DMS79 (cell line): Measurements from ENCODE around the gene MT1F.
"Not testable (repeated sequence)": the region's sequence is repeated elsewhere in the genome, so short reads cannot be mapped to it uniquely, and the experiment has no call there.

Experiments used
- DNase-seq: peaks from one replicate; lab custom pipeline; 2025; lab: John Stamatoyannopoulos, UW

Gene MT1F

DNA sequence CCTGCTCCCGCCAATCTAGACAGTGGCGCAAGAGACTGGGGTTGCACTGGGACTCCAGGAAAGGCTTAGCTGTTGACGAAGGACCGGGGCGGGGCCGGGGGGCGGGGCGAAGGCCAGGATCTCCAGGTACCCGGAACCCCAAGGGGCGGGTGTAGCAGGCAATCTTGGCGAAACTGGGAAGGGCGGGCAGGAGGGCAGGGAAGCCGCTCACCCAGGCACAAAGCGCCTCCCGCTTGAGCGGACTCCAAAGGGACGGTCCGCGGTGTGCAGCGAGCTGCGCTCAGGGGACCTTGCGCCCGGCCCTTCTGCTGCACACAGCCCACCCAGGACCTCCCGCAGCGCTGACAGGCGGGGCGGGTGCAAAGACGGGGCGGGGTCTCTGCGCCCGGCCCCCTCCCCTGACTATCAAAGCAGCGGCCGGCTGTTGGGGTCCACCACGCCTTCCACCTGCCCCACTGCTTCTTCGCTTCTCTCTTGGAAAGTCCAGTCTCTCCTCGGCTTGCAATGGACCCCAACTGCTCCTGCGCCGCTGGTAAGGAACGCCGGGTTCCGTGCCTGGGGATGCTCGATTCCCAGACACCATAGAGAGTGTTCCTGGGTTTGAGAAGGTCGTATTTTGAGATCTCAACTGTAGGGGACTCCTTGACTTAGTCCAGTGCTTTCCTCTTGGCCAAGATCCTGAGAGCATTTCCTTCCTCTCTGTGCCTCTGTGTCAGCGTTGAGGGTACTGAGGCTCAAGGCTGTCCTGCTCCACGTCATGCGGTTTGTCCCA lies at the start of gene MT1F:
Gene MT1F (plus strand): TSS at position 405 of the 772 bp plus-strand sequence. CDS start 100 bp downstream, at position 505.
- peak; percentile 34 for DNase-seq

DNA sequence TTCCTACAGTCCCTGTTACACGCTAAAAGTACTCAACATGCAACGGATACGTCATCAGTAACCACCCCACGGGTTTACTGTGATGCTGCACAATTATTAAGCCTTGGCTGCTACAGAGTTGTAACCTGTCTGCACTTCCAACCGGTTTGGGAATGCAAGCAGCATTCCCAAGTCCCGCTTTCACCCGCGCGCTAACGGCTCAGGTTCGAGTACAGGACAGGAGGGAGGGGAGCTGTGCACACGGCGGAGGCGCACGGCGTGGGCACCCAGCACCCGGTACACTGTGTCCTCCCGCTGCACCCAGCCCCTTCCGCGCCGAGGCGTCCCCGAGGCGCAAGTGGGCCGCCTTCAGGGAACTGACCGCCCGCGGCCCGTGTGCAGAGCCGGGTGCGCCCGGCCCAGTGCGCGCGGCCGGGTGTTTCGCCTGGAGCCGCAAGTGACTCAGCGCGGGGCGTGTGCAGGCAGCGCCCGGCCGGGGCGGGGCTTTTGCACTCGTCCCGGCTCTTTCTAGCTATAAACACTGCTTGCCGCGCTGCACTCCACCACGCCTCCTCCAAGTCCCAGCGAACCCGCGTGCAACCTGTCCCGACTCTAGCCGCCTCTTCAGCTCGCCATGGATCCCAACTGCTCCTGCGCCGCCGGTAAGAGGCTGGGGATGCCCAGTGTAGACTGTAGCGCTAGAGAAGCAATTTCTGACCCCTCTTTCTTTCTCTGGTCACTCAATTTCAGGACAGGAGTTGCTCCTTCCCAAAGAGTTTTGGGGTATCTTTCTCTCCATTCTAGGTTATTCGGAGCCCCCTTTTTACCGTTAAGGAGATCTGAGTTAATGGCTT lies 49.5 kb upstream of the MT1F start, which contains the start of gene MT2A:
Gene MT2A (plus strand): TSS at position 542 of the 833 bp plus-strand sequence. CDS start 72 bp downstream, at position 614.
- peak; percentile 57 for DNase-seq

- DNase-seq = no peak
Measured at GRCh38 chr16:56608876-56609462, 48.8 kb upstream of the MT1F start.

DNA sequence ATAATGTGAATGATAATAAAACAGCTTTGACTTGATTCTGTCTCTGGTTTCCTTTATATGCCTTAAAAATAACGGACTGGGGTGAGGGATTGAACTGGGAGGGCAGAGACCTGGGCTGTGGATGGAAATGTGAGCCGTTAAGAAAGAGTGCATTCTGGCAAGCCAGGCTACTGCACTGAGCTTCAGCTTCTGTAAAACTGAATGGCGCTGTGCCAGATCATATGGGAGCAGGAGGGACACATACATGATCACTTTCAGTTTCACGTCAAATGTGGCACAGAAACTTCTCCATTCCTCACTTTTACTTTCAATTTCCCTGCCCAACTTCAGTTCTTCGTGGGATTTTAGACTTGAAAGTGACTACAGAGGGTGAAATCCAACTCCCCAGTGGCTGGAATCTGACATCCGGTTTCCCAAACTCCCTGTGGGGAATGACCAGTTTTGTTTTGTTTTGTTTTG lies 48.3 kb upstream of the MT1F start:
- no peak for DNase-seq

DNA sequence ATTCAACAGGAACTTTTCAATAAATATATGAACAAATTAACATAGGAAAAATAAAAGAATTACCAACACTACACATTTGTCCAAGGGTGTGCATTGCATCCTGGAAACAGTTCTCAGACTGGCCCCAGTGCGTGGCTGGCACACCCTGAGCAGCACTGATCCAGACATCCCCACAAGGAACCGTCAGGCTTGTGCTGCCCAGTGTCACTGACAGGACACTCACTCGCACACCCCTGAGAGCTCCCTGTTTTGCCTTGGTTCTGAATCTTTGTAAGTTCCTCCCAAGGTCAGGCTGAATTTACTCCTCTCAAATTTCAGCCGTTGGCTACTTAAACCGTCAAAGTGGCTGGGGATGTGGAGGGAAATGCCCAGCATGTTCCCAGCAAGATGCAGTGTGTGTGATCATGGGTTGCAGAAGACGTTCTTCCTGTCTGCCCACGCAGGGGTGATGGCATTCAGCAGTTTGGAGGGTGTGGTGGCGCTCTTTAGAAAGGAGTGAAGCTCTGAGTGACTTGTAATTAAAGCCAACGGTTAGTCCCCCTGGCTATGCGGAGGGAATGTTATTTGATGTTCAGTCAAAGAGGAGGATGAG lies 47.6 kb upstream of the MT1F start:
- no peak for DNase-seq

GRCh38 chr16:56610609-56611111 lies 47.1 kb upstream of the MT1F start:
- no peak for DNase-seq

DNA sequence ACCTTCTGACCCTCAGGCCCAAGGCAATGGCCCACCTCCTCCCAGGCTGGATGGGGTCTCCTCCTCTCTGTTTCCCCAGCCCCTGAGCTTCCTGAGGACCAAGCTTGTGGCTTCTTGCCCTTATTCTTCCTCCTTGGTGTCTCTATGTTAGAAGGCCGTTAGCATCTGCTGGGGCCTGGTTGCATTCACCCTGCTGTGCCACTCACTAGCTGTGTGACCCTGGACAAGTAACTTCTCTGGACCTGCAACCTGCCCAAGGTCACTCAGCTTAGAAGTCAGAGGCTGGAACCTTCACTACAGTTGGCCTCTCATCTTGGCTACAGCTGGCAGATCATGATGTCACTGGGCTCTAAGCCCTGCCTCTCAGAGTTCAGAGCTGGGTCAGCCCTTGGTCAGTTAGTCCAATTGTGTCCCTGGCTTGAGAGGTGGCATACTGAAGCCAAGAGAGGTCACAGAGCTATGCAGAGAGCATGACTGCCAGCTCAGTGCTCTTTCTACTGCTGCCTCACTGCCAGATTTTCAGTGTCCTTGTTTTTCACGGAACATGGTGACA lies 46.4 kb upstream of the MT1F start:
- DNase-seq = no peak

DNA sequence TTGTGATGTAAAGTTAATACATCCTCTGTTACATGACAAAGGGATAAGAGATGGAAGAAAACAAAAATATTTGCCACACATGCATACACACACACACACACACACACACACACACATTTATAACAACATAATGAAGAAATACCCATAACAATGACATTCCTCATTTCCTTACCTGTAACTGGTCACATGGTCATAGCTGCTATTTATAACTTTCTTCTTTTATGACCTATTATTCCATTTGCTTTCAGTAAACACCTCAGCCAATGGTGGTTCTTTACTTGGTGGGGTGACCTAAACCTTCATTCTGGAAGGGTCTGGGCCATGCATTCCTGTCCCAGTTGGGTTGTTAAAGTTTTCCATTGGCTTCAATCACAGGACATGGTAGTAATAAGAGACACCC lies 44.1 kb upstream of the MT1F start:
- DNase-seq = no peak

DNA sequence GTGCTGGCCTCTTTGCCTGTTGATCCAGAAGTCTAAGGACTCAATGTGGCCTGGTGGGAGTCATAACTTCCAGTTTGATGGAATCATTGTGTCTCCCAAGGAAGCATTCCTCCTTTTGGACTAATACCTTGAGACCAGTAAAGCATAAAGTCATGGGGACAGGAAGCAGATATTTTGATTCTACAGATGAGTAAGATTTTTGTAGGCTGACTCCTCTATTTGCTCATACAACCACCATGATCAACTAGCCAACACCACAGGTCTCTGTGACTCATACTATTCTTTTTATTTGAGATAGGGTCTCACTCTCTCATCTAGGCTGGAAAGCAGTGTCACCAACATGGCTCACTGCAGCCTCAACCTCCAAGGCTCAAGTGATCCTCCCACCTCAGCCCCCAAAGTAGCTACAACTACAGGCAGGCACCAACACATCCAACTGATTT lies 43.2 kb upstream of the MT1F start:
- DNase-seq = no peak

DNA sequence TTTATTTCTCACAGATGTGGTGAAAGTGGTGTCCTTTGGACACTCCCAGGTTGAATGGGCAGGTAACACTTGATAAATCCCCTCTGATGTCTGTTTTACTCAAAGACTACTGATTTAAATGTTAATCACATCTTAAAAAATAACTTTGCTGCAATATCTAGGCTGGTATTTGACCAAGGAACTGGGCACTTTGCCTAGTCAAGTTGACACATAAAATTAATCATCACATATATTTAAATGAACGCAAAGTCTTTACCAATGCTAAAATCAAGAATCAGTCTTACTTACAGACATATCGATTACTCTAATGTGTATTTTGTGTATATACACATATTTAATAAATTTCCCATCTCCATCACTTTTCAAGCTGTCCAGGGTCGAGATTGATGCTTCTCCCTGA lies 42.4 kb upstream of the MT1F start:
- no peak for DNase-seq

DNA sequence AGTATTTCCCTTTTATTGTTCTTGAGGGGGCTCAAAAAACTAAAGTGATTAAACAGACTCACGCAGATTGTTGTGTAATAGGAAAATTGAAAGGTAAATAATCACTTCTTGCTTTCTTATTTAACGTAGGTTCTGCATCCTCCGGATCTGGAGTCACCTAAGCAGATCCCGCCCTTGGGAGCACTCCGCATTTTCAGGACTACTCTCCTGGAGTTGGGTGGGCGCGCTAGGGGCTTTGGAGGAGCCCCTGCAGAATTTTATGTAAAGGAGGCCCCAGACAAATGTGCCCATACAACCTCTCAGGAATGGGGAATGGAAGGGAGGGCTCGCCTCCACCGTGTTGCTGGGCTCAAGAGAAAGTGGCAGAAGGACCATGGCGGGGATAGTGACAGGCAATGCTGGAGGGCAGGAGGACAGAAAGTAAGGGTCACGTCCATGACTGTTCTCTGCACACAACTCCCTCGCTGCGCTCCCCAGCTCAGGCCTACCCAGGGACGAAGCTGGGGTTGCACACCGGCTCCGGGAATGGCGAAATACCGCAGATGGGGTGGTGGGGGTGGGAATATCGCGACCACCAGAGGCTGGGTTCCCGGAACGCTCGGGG lies 41.0 kb upstream of the MT1F start:
- DNase-seq = no peak

DNA sequence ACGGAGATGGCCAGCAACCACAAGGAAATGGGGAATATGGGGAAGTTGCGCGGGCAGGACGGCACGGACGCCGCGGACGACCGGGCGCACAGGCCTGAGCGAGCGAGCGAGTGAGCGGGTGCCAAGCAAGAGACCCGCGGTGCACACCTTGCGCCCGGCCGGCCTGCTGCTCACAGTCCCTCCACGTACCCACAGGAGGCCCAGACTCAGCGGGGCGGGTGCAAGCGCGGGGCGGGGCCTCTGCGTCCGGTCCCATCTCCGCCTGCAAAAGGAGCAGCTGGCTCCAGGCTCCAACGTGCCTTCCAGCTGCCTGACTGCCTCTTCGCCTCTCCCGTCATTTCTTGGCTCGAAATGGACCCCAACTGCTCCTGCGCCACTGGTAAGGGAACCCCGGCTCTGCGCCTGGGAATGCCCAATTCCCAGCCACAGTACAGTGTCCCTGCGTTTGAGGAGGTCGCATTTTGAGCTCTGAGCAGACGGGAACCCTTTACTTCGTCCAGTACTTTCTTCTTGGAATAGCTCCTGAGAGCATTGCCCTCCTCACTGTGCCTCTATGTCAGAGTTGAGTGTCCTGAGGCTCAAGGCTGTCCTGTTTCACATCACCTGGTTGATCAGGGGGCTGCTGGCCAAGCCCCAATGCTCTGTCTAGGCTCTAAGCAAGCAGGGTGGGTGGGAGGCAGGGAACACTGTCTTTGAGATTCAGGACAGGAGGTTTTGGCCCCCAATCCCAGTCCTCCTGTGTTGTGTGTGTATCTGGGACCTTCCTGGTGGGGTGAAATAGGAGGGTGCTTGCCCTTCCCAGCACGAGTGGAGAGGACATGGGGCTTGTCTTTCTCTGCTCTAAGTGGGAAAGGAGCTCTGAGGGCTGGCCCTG lies 40.3 kb upstream of the MT1F start:
- DNase-seq = no peak

DNA sequence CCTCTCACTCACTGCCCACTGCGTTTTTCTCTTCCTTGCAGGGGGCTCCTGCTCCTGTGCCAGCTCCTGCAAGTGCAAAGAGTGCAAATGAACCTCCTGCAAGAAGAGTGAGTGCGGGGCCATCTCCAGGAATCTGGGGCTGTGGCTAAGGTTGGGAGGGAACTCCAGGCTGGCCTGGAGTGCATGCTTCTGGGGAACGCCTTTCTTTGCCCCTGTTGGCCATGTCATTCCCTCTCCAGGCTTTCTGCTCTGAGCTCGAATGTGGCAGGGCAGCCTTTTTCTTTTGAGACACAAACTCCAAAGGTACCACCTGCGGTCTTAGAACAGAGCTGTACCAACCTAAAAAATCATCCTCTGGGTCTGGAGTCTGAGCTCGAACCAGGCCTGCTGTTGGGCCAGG lies 39.6 kb upstream of the MT1F start:
- DNase-seq = no peak

DNA sequence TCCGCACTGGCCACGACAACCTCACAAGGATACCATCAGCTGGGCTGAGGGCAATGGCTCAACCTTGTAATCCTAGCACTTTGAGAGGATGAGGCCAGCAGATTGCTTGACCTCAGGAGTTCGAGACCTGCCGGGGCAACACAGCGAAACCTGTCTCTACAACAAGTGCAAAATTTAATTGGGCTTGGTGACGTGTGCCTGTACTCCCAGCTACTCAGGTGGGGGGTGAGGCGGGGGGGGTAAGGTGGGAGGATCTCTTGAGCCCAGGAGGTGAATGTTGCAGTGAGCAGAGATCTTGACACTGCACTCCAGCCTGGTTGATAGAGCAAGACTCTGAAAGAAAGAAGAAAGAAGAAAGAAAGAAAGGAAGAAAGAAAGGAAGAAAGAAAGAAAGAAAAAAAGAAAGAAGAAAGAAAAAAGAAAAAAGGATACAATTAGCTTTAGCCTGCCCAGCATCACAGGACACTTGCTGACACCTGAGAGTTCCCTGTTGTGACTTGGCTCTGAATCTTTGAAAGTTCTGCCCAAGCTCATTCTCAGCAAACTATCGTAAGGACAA lies 37.3 kb upstream of the MT1F start:
- no peak for DNase-seq

GRCh38 chr16:56621665-56622445 lies 35.9 kb upstream of the MT1F start:
- DNase-seq = not testable (repeated sequence)

GRCh38 chr16:56623184-56623583 lies 34.6 kb upstream of the MT1F start:
- not testable (repeated sequence) for DNase-seq

DNA sequence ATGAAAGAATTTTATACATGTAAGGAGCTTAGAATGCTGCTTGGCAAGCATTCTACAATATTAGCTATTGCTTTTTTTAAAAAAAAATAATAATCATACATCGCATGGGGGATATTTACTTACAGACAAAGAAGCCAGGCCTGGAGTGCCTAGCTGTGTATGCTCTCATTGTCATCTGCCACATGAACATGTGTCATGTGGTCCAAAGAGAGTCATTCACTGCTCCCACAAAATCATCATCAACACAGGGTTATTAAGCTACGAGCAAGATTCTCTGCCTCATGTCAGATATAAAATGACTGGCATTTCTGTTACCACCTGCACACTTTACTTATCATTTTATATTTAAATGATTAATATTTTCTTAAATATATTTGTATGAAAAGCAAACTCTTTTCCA lies 34.1 kb upstream of the MT1F start:
- DNase-seq = no peak

DNA sequence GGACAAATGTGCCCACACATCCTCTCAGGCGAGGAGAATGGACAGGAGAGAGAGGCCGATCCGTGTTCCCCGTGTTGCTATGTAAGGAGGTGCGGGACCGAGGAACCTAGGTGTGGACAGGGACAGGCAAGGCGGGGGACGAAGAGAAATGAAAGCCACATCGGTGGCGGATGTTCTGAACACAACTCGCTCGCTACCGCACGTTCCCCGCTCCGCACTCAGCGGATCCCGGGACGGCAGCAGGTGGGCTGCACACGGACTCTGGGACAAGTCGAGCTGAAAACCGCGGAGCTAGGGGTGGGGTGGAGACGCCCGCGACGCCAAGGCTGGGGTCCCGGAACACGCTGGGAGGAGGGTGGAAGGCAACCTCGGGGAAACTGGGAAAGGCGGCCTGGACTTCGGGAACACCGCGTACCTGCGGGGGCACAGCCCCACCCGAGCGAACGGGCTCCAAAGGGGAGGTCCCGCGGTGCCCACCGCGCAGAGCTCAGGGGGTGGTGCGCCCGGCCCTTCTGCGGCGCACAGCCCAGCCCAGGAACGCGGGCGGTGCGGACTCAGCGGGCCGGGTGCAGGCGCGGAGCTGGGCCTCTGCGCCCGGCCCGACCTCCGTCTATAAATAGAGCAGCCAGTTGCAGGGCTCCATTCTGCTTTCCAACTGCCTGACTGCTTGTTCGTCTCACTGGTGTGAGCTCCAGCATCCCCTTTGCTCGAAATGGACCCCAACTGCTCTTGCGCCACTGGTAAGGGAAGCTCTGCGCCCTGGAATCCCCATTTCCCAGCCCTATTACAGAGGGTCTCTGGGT lies 32.4 kb upstream of the MT1F start, which contains the start of gene MT1E:
Gene MT1E (plus strand): TSS at position 642 of the 803 bp plus-strand sequence. CDS start 71 bp downstream, at position 713.
- DNase-seq = no peak
